HCT116 (cell line): ENCODE results near the gene DOCK4. TPM values are rescaled to one million over a fixed set of nuclear protein-coding genes. Genes with fewer than 3 reads are reported as not detected.

Experiments used
- ATAC-seq: fragments of 200-7000 bp; cut with Tn5 transposase; 2 replicates; pipeline ENCODE4 v1.9.1; 2020; ENCODE audit warnings: mild to moderate bottlenecking, moderate library complexity
- BruUV-seq: library from RNA; stranded (reverse); fragments of 400-500 nt; replicated peaks from 2 replicates; lab custom pipeline; 2021; lab: Mats Ljungman, UMichigan
- CTCF ChIA-PET: fragments of 300-600 bp; sonication (Branson Sonifier 250); formaldehyde crosslinking; loops from one replicate; lab custom pipeline; 2021; ENCODE audit warnings: antibody characterized with exemption; lab: Charles Lee
- POLR2A ChIA-PET: fragments of 300-600, 350-600 bp; sonication (Branson Sonifier 250); formaldehyde crosslinking; loops from one replicate; lab custom pipeline; 2021; ENCODE audit warnings: antibody characterized with exemption; lab: Charles Lee
- RAD21 ChIA-PET, 2 experiments: fragments of 300-600 bp; sonication (Branson Sonifier 250); formaldehyde crosslinking; loops; one replicate each; lab custom pipeline; 2023; ENCODE audit warnings: low total read pairs in 2 of 2; ENCODE audit not compliant: uncharacterized antibody in 2 of 2, unreplicated experiment in 2 of 2, low non-redundant PET in 1 of 2; lab: Charles Lee
- DNase-seq: peaks from one replicate; pipeline ENCODE4 v3.0.0-alpha.2; 2010; ENCODE audit warnings: low read depth, low spot score
- H2AFZ ChIP-seq: fragments of 200-600 bp; shearing (Covaris generic), sonication (generic); 2 replicates; pipeline ENCODE4 v1.6.1; 2017; ENCODE audit warnings: low read depth, mixed run types, mixed read lengths, antibody characterized with exemption, low read length; ENCODE audit not compliant: poor library complexity, severe bottlenecking
- H3K27ac ChIP-seq: 2 replicates; pipeline ENCODE4 v1.5.1; 2012; ENCODE audit warnings: low read depth, low read length
- H3K27me3 ChIP-seq: fragments of 200-600 bp; sonication (generic); 2 replicates; pipeline ENCODE4 v1.6.1; 2016; ENCODE audit warnings: mixed run types, low read length, mixed read lengths; ENCODE audit not compliant: insufficient read depth
- H3K36me3 ChIP-seq, 2 experiments: fragments of 200-500 bp in 1 of 2; fragments of 200-600 bp in 1 of 2; sonication (Bioruptor generic) in 1 of 2; sonication (generic) in 1 of 2; 2 replicates each; pipeline versions ENCODE4 v1.5.1 to v1.6.1; 2014 to 2016; ENCODE audit warnings: low read length in 2 of 2, inconsistent platforms in 1 of 2, mixed read lengths in 1 of 2, mixed run types in 1 of 2; ENCODE audit not compliant: insufficient read depth in 2 of 2, control insufficient read depth in 1 of 2
- H3K4me1 ChIP-seq, 2 experiments: fragments of 200-600 bp in 1 of 2; sonication (generic) in 1 of 2; 2 replicates each; pipeline versions ENCODE4 v1.5.1 to v1.6.1; 2012 to 2017; ENCODE audit warnings: low read length in 2 of 2, inconsistent platforms in 1 of 2, mild to moderate bottlenecking in 1 of 2, mixed read lengths in 1 of 2, mixed run types in 1 of 2, moderate library complexity in 1 of 2; ENCODE audit not compliant: insufficient read depth in 2 of 2, control insufficient read depth in 1 of 2
- H3K4me2 ChIP-seq: fragments of 200-600 bp; sonication (generic); 2 replicates; pipeline ENCODE4 v1.6.1; 2017; ENCODE audit warnings: mixed run types, low read length, mixed read lengths
- H3K4me3 ChIP-seq, 2 experiments: fragments of 200-600 bp in 1 of 2; sonication (generic) in 1 of 2; replicated peaks in 1 of 2; 2 replicates each; pipeline ENCODE4 v1.5.1; 2011 to 2016; ENCODE audit warnings: low read length in 2 of 2, control low read depth in 1 of 2, low read depth in 1 of 2, mild to moderate bottlenecking in 1 of 2, mixed read lengths in 1 of 2, mixed run types in 1 of 2
- H3K79me2 ChIP-seq: fragments of 200-600 bp; sonication (generic); 2 replicates; pipeline ENCODE4 v1.6.1; 2017; ENCODE audit warnings: mild to moderate bottlenecking, mixed run types, low read length, moderate library complexity, mixed read lengths; ENCODE audit not compliant: insufficient read depth
- H3K9ac ChIP-seq: fragments of 200-600 bp; sonication (generic); 2 replicates; pipeline ENCODE4 v1.6.1; 2016; ENCODE audit warnings: low read length, mixed read lengths
- H3K9me2 ChIP-seq: fragments of 200-600 bp; sonication (generic), shearing (Covaris generic); 2 replicates; pipeline ENCODE4 v1.6.1; 2017; ENCODE audit warnings: mixed run types, mild to moderate bottlenecking, moderate library complexity; ENCODE audit not compliant: insufficient read depth
- H3K9me3 ChIP-seq, 2 experiments: fragments of 200-500 bp in 1 of 2; fragments of 200-600 bp in 1 of 2; sonication (Bioruptor generic) in 1 of 2; sonication (generic) in 1 of 2; 2 replicates each; pipeline ENCODE4 v1.6.1; 2014 to 2017; ENCODE audit warnings: low read length in 2 of 2, mixed read lengths in 2 of 2, inconsistent platforms in 1 of 2, low read depth in 1 of 2, mild to moderate bottlenecking in 1 of 2, mixed run types in 1 of 2, moderate library complexity in 1 of 2; ENCODE audit not compliant: control insufficient read depth in 1 of 2, insufficient read depth in 1 of 2
- H4K20me1 ChIP-seq: fragments of 200-600 bp; sonication (generic), shearing (Covaris generic); 2 replicates; pipeline ENCODE4 v1.6.1; 2017; ENCODE audit warnings: mixed run types, mild to moderate bottlenecking, moderate library complexity; ENCODE audit not compliant: insufficient read depth
- CBX3 ChIP-seq: IDR thresholded peaks from 2 replicates; pipeline ENCODE4 v1.6.1; 2012; ENCODE audit warnings: low read depth
- ELF1 ChIP-seq: IDR thresholded peaks from 2 replicates; pipeline ENCODE4 v1.6.1; 2012; ENCODE audit warnings: low read depth, borderline replicate concordance
- EZH2 ChIP-seq: fragments of 200-600 bp; sonication (generic); IDR thresholded peaks from 2 replicates; pipeline ENCODE4 v1.6.1; 2017; ENCODE audit warnings: antibody characterized with exemption, mixed run types
- FOSL1 ChIP-seq: IDR thresholded peaks from 2 replicates; pipeline ENCODE4 v1.6.1; 2012; ENCODE audit warnings: low read depth
- JUND ChIP-seq: IDR thresholded peaks from 2 replicates; pipeline ENCODE4 v1.6.1; 2012
- POLR2A ChIP-seq: IDR thresholded peaks from 2 replicates; pipeline ENCODE4 v1.7.0; 2011; ENCODE audit warnings: borderline replicate concordance; ENCODE audit not compliant: insufficient read depth, insufficient read length; ENCODE audit errors: extremely low read depth
- POLR2AphosphoS5 ChIP-seq: IDR thresholded peaks from 2 replicates; pipeline ENCODE4 v1.6.1; 2011; ENCODE audit warnings: mild to moderate bottlenecking, low read depth, low read length, moderate library complexity
- RAD21 ChIP-seq: IDR thresholded peaks from 2 replicates; pipeline ENCODE4 v1.6.1; 2012; ENCODE audit warnings: low read depth, mild to moderate bottlenecking
- SIN3A ChIP-seq: IDR thresholded peaks from 2 replicates; pipeline ENCODE4 v1.6.1; 2012; ENCODE audit warnings: low read depth
- SP1 ChIP-seq: IDR thresholded peaks from 2 replicates; pipeline ENCODE4 v1.6.1; 2012; ENCODE audit warnings: low read depth
- SRF ChIP-seq: IDR thresholded peaks from 2 replicates; pipeline ENCODE4 v1.6.1; 2012; ENCODE audit warnings: low read depth
- TCF7L2 ChIP-seq: IDR thresholded peaks from 2 replicates; pipeline ENCODE4 v1.7.0; 2011; ENCODE audit warnings: borderline replicate concordance, inconsistent platforms; ENCODE audit not compliant: insufficient read depth, insufficient read length; ENCODE audit errors: extremely low read depth
- YY1 ChIP-seq: IDR thresholded peaks from 2 replicates; pipeline ENCODE4 v1.6.1; 2011; ENCODE audit warnings: low read length, low read depth, moderate library complexity, mild to moderate bottlenecking; ENCODE audit not compliant: insufficient replicate concordance; ENCODE audit errors: extremely low read depth
- ZFX ChIP-seq: fragments of 450-650 bp; IDR thresholded peaks from 2 replicates; pipeline ENCODE4 v1.6.1; 2017
- ZNF274 ChIP-seq: fragments of 200-500 bp; sonication (Bioruptor generic); IDR thresholded peaks from 2 replicates; pipeline ENCODE4 v1.6.1; 2014; ENCODE audit warnings: mild to moderate bottlenecking, low read depth, low read length, inconsistent platforms
- intact Hi-C: fragments of 100-400 bp; cut with micrococcal nuclease; formaldehyde crosslinking; loops from 2 replicates; pipeline ENCODE4 v1.10.0; 2022
- total RNA-seq: library from RNA; stranded (reverse); gene quantifications from one replicate; pipeline ENCODE4 v1.2.1, GENCODE V29; 2021; ENCODE audit not compliant: unreplicated experiment
- TF ChIP-seq, protein P1 (sequence below): IDR thresholded peaks from 2 replicates; pipeline ENCODE4 v1.6.1; 2012; ENCODE audit warnings: low read depth
- TF ChIP-seq, protein P2 (sequence below): IDR thresholded peaks from 2 replicates; pipeline ENCODE4 v1.6.1; 2012
- TF ChIP-seq, protein P3 (sequence below): IDR thresholded peaks from 2 replicates; pipeline ENCODE4 v1.6.1; 2011; ENCODE audit warnings: mild to moderate bottlenecking, low read length, moderate library complexity; ENCODE audit not compliant: insufficient replicate concordance; ENCODE audit errors: extremely low read depth

The DOCK4 gene
- total RNA-seq, 1 experiment from 2014 or later, result 2.2 TPM

DNA sequence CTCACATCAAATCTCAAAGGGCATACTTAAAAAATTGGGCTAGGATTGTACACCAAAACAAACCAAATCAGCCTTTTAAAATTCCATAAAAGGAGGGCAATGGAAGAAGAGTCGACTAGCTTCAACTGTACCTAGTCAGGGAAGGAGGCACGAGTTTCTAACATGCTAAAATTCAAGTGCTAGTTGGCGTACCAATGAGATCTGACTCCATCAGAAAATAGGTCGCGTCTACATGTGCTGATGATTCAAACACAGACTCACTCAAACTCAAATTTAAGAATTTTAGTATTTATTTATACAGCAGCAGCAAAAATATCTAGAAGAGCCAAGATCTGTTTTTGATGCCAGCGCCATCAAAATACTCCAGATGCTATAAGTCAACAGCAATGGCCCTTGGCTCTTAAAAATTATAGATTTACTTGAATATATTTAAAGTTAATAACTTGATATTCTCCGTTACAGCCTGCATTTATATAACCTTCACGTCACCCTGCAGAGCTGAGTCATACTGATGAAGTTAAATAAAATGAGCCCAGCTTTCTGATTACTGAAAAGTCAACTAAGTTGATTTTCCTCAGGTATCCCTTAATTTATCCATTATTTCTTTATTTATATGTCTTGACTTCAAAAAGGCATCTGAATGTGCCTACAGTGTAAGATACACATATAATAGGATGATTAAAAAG, 341.8 kb downstream of the DOCK4 start:
- no peak overlapping the region for H2AFZ ChIP-seq
- ChIA-PET CTCF (interaction anchor here (1.2 kb wide), 1 partner anchor 9 kb away, joined by 5 read pairs; no protein-coding TSS in a partner anchor), RAD21 (no interaction called here), POLR2A (interaction anchor here (0.6 kb wide), 1 partner anchor 14 kb away, joined by 3 read pairs; no protein-coding TSS in a partner anchor)
- no peak for DNase-seq
- no peaks in the 10 kb centered on the region for H3K9me2 ChIP-seq
- no peaks in the 10 kb centered on the region for H3K36me3 ChIP-seq
- no peak overlapping the region for H3K27ac ChIP-seq
- TF ChIP-seq, protein P1, sequence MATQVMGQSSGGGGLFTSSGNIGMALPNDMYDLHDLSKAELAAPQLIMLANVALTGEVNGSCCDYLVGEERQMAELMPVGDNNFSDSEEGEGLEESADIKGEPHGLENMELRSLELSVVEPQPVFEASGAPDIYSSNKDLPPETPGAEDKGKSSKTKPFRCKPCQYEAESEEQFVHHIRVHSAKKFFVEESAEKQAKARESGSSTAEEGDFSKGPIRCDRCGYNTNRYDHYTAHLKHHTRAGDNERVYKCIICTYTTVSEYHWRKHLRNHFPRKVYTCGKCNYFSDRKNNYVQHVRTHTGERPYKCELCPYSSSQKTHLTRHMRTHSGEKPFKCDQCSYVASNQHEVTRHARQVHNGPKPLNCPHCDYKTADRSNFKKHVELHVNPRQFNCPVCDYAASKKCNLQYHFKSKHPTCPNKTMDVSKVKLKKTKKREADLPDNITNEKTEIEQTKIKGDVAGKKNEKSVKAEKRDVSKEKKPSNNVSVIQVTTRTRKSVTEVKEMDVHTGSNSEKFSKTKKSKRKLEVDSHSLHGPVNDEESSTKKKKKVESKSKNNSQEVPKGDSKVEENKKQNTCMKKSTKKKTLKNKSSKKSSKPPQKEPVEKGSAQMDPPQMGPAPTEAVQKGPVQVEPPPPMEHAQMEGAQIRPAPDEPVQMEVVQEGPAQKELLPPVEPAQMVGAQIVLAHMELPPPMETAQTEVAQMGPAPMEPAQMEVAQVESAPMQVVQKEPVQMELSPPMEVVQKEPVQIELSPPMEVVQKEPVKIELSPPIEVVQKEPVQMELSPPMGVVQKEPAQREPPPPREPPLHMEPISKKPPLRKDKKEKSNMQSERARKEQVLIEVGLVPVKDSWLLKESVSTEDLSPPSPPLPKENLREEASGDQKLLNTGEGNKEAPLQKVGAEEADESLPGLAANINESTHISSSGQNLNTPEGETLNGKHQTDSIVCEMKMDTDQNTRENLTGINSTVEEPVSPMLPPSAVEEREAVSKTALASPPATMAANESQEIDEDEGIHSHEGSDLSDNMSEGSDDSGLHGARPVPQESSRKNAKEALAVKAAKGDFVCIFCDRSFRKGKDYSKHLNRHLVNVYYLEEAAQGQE, result no peak
- TF ChIP-seq ZNF274 (no peak), SRF (no peak), EZH2 (no peak), POLR2AphosphoS5 (no peak), SP1 (no peak), SIN3A (no peak), CBX3 (no peak), ZFX (no peak), RAD21 (no peak), JUND (no peak), YY1 (no peak), POLR2A (no peak), TCF7L2 (no peak), FOSL1 (no peak), ELF1 (no peak)
- TF ChIP-seq, protein P2, sequence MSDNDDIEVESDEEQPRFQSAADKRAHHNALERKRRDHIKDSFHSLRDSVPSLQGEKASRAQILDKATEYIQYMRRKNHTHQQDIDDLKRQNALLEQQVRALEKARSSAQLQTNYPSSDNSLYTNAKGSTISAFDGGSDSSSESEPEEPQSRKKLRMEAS, result no peak
- TF ChIP-seq, protein P3, sequence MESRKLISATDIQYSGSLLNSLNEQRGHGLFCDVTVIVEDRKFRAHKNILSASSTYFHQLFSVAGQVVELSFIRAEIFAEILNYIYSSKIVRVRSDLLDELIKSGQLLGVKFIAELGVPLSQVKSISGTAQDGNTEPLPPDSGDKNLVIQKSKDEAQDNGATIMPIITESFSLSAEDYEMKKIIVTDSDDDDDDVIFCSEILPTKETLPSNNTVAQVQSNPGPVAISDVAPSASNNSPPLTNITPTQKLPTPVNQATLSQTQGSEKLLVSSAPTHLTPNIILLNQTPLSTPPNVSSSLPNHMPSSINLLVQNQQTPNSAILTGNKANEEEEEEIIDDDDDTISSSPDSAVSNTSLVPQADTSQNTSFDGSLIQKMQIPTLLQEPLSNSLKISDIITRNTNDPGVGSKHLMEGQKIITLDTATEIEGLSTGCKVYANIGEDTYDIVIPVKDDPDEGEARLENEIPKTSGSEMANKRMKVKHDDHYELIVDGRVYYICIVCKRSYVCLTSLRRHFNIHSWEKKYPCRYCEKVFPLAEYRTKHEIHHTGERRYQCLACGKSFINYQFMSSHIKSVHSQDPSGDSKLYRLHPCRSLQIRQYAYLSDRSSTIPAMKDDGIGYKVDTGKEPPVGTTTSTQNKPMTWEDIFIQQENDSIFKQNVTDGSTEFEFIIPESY, result no peak
- TF ChIP-seq, all 23 proteins: peak for 0
- Histone ChIP-seq H4K20me1 (no peaks in the 10 kb centered on the region), H3K9me3 (no peaks in the 10 kb centered on the region), H3K27me3 (no peaks in the 10 kb centered on the region), H3K4me3 (no peak overlapping the region), H3K9ac (no peak overlapping the region), H3K4me2 (no peak overlapping the region), H3K79me2 (no peaks in the 10 kb centered on the region), H3K4me1 (no peaks in the 10 kb centered on the region)
- ATAC-seq, result no peak
- no TSS peak for BruUV-seq
- intact Hi-C loops, result no loop called here
